ENCODE measurements around the gene COL18A1.
A peak's percentile ranks its signal among the peaks of the same experiment; 100 is the strongest.
"Not testable (repeated sequence)": the region's sequence is repeated elsewhere in the genome, so short reads cannot be mapped to it uniquely, and the experiment has no call there.

Gene COL18A1

DNA sequence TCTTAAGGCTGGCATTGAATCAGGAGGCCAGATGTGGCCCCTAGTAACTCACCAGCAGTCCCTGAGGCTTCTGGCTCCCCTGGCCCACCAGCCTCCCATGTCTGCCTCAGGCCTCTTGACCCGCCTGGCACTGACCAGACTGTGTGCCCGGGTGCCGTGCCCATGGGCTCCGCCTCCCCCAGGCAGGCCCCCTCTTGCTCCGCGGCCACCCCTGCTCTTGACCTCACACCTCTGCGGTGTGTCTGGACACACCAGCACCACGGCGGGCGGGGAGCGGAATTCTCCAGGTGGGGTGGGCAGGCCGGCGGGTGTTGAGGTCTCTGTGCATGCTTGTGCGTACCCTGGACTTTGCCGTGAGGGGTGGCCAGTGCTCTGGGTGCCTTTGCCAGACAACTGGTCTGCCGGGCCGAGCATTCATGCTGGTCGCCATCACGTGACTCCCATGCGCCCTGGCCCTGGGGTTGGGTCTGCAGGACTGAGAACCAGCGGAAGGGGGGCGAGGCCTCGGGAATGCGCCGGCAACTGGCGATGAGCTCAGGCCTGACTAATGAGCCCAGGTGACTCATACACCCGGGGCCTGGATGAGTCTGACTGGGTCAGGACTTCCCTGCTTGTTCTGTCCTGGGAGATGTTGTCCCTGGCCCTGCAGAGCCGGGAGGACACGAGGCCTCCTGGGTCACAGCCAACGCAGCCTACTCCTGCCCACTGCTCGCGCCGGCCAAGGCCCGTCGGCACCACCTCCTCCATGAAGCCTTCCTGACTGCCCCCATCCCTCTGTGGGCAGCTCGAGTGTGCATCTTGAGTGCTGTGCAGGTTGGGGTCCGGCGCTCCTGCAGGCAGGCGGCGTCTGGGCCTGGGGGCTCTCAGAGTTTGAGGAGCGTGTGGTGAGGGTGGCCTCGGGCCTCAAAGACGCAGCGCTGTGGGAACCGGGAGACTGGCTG, 22.6 kb downstream of the COL18A1 start:
- DNase-seq (ENCODE audit: low read depth), result no peak

DNA sequence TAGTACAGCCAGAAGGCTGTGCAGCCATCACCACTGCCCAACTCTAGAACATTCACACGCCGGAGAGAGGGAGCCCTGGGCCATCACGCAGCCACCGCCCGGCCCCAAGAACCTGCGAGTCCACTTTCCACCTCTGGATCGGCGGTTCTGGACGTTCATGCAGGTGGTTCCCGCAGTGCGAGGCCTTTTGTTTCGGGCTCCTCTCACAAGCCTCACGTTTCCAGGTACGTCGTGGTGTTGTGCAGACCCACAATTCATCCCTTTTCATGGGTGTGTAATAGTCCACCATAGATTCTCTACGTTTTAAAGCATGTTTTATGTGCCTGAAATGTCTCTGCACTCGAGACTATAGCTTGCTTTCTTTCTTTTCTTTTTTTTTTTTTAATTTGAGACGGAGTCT, 23.6 kb downstream of the COL18A1 start:
- no peak for DNase-seq (ENCODE audit: low read depth)

DNA sequence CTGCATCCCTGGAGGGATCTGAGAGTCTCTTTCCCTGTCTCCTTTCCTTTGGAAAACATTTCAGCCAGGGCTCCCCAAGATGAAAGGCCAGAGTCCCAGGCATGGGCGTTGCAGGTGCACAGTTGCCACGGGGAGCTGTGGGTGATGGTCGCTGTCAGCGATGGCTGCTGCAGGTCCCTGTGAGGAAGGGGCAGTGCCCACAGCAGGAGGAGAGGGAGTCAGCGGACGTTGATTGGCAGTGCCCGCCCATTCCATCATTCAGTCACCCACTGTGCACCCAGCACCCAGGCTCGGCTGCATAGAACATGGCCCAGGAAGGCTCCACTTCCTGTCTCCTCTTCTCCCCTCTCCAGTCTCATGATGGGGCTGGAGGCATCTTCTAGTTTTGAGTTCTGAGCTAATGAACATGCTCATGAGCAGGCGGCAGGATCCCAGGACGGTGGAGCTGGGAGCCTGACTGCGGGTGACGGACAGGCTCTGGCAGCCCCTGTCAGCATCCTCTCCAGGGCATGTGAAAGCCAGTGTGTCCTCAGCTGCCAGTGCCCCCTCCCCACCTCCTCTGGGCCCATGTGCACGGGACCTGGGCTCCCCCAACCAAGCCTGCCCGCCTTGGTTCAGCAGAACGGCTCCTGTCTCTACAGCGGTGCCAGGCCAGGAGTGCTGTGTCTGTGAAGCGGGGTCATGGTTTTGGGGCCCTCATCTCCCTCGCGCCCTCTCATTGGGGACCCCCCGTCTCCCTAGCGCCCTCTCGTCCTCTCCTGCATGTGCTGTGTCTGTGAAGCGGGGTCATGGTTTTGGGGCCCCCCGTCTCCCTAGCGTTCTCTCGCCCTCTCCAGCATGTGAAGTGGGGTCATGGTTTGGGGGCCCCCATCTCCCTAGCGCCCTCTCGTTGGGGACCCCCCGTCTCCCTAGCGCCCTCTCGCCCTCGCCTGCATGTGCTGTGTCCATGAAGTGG, 24.5 kb downstream of the COL18A1 start:
- no peak for DNase-seq (ENCODE audit: low read depth)

DNA sequence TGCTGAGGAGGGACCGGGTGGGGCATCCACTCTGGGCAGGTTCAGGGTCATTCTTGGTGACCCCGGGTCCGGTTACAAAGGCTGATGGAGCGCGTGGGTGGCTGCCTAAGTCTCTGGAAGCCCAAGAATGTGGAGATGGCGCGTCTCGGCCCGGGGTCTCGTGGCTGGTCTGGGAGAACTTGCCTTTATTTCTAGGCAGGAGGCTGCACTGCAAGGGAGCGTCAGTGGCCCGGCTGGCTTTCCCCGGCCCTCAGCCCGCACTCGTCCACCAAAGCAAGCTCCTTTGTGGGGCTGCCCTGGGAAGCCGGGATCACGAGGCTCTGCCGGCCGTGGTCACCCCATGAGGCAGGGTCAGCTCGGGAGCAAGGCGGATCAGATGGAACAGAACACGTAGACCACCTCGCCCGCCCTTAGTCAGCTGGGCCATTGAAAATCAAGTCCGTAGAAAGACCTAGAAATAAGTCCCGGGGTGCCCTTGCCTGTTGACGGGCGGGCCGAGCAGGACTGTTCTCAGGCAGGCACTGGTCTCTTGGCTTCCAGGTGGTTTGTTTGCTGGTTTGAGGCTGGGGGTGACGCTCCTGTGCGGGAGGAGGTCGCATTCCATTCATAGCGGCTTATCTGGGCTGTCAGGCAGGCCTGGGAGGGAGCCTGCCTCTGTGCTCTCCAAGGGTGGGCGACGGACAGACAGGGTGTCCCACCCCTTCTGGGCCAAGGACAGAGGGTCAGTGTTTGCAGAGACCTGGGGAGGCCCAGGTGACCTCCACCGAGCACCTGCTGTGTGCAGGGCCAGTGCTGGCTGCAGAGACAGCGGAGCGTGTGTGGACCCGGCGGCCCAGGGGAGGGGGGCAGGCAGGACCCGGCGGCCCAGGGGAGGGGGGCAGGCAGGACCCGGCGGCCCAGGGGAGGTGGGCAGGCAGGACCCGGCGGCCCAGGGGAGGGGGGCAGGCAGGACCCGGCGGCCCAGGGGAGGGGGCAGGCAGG, 25.8 kb downstream of the COL18A1 start:
- no peak for DNase-seq (ENCODE audit: low read depth)

DNA sequence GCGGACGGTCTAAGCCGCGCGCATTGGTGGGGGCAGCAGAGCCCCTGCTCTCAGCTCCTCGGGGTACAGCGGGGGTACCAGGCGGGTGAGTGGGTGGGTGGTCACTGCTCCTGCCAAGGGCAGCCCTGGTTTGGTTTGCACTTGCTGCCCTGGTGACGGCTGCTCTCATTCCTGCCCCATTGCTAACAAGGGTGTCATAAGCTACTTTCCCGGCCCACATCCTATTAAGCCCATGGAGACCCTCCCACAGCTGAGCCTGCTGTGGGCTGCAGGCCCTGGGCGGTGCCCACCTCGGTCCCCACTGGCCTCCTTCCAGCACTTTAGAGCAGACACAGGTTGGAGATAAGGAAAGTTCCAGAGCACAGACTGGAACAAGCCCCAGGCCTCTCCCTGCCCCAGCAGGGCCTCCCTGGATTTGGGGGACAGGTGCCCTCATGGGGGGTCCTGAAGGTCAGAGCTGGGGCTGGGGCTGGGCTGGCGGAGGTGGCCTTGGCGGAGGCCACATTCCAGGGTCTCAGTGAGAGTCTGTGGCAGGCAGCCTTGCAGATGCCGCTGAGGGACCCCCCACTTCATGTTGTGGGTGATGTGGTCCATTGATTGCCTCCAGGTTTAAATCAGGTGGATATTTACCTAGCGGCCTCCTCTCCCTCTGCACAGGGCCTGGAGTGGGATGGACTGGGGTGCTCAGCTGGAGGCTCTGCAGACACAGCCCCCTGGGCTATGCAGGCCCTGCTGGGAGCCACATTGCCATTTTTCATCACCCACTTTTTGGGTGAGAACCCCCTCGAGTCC, 27.0 kb downstream of the COL18A1 start:
- DNase-seq (ENCODE audit: low read depth), result no peak

DNA sequence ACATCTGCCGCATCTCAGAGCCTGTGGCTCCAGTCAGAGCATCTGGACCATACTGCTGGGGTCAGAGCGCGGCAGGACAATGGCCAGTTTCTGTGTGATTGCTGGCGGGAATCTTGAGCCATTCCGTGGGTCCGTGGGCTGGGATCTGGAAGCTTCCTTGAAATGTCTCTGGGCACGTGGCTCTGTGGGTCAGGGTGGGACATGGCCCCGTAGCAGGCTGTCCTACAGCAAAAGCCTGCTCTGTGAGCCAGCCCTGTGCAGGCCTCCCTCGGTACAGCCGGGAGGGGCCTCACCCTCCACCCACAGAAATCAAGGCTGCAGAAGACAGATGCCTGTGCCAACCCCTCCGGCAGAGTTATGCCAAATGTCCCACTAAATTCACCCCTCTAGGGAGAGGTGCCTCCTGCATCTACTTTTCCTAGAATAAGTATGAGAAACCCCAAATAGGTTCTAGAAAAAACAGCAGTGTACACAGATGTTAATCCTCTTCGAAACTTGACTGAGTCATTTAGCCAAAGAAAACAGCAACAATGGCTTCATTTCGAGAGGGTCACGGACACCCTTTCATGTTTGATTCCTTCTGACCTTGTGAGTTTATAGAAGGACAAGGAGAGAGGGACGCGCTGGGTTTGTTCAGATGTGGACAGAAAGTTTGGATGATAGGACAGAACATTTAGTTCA, 27.8 kb downstream of the COL18A1 start:
- no peak for DNase-seq (ENCODE audit: low read depth)

DNA sequence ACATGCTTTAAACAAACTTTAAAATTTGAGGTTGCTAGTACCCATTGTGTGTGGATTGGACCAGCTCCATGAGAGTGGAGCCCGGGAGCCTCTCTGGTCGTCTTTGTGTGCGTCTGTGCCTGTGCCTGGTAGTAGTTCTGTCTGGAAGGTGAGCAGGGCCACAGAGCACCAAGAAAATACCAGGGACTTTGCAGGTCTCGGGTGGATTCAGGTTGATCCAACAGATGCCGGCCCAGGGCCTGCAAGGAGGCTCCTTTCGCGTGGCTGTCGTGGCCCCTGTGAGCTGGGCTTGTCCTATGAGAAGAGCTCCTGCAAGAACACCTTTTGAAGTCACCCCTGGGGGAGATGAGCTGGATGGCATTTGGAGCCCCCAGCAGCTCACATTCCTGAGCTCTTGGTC, 28.3 kb downstream of the COL18A1 start:
- no peak for DNase-seq (ENCODE audit: low read depth)

DNA sequence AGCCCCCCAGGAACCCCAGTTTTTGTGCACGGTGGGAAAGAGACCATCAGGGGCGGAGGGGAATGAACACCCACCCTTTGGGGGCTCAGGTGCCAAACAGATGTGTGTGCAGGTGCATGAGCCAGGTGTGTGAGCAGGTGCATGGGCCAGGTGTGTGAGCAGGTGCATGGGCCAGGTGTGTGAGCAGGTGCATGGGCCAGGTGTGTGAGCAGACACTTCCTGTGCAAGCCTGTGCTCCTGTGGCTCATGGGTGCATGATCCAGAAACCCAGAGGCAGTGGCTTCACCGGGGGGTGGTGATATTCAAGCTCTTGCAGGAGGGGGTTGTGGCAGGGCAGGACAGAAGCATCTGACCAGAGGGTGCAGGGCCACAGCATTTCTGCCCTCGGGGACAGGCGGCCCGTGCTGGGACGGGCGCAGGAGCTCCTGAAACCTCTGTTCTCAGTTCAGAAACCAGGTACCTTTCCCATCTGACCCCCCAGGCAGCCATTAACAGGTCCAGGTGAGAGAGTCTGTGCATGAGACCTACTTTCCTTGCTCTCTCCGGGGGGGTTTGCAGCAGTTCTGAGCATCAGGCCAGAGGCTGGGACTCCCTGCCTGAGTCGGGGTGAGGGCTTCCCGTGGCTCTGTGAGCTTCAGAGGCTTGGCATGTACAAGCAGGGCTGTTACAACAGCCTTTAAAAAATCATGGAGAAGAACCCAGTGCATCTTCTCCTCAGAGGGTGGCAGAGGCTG, 29.1 kb downstream of the COL18A1 start:
- DNase-seq (ENCODE audit: low read depth), result no peak

DNA sequence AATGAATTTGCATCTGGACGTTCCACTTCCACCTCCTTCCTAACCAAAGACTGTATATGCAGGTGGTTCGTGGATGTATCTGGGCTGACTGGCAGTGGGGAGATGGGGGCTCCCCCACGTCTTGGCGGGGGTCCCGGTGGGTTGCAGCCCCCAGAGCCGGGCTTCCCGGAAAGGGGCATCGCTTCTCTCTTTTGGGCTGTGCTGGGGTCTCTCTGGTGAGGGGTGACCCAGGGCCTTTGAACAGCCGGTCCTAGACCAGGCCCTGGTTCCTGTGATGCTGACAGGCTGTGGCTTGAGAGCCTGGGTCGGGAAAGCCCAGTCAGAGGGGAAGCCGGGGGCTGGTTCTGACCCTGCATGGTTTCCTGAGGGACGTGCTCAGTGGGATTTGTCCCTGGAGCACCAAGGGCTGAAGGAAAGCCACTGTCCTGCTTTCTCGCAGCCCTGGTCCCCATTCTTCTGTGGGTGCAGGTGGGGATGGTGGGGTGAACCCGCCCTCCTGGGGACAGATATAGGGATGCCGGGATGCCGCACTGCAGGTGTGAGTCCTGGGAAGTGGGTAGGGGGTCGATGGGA, 29.8 kb downstream of the COL18A1 start:
- no peak for DNase-seq (ENCODE audit: low read depth)

DNA sequence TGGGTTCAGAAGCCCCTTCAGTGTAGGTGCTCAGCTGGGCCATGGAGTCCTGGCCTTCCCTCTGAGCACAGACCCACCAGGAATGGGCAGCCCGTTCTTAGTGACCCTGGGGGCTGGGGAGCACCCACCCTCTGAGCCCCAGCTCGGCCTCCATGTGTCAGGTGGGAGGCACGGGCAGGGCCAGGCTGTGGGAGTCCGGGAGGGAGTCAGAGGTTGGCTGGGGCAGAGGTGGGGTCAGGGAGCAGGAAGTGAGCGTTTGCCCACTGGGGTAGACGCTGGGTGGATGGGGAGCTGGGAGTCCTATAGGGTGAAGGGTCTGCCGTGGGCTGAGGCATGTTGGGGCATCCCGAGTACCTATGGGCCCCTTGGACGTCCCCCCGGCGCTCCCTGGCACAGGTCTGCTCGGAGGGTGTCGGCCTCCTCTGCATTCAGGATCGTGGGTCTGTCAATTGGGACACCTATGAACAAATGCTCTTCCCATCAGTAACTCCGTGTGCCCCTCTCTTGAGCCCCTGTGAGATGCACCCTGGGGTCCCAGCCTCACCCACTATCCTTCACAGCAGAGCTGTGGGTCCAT, 30.5 kb downstream of the COL18A1 start:
- no peak for DNase-seq (ENCODE audit: low read depth)

DNA sequence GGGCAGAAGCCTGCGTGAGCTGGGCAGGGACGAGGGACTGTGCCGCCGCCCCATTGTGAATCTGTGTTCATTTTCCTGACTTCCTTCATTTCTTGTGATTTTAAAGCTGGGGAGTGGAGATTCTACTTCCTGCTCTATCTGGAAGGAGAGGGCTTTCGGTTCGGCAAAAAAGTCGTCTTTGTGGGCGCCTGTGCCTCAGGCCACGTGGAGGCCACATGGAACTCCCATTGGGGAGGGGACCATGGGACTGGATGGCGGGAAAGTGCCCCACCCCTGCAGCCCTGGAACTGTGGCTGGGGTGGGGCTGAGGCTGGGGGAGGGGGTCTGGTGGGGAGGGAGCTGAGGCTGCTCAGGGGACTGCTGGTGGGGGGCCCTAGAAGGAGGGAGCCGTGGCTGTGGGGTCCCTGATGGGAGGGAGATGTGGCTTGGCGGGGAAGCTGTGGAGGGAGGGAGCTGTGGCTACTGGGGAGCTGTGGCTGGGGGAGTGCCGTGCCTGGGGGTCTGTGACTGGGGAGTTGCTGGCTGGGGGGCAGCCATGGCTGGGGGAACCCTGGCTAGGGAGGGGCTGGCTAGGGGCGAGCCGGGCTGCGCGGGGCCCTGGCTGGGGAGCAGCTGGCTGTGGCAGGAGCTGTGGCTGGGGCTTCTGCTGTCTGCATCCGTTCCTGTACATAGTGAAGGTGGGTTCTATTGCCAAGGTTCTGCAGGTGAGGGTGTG, 31.5 kb downstream of the COL18A1 start:
- DNase-seq (ENCODE audit: low read depth), result no peak

DNA sequence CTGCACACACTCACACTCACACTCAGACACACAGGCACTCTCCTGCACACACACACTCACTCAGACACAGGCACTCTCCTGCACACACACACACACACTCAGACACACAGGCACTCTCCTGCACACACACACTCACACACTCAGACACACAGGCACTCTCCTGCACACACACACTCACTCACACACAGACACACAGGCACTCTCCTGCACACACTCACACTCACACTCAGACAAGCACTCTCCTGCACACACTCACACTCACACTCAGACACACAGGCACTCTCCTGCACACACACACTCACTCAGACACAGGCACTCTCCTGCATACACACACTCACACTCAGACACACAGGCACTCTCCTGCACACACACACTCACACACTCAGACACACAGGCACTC, 32.9 kb downstream of the COL18A1 start:
- DNase-seq (ENCODE audit: low read depth), result not testable (repeated sequence)

DNA sequence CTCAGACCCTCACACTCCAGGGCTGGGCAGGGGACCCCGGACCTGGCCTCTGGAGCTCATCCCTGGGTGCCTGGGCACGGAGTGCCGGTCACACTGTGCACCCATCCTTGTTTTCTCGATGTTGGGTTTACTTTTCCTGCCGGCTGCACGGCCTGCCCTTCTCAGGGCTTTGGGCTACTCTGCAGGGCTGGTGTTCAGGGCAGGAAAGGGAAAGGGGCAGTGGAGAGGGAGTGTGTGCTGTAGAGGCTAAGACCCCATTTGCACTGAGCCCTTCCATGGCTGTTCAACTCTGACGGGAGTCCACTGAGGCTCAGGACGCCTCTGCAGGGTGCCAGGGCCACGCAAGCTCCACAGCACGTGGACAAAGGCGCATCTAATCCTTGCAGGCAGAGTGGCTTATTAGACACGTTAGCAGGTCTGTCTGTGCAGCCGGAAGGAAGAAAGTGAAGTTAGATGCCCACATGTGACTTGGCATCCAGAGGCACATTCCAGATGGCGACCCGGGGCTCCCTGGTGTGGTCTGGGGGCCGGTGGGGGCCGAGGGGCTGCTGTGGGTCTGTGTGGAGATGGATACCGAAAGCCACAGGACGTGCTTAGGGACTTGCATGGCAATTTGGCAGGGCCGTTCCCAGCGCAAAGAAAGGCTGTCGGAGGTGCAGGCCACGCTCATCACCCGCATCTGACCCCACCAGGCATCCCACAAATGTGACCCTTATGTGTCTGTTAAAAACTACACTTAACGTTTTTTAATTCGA, 33.6 kb downstream of the COL18A1 start:
- DNase-seq (ENCODE audit: low read depth), result no peak

DNA sequence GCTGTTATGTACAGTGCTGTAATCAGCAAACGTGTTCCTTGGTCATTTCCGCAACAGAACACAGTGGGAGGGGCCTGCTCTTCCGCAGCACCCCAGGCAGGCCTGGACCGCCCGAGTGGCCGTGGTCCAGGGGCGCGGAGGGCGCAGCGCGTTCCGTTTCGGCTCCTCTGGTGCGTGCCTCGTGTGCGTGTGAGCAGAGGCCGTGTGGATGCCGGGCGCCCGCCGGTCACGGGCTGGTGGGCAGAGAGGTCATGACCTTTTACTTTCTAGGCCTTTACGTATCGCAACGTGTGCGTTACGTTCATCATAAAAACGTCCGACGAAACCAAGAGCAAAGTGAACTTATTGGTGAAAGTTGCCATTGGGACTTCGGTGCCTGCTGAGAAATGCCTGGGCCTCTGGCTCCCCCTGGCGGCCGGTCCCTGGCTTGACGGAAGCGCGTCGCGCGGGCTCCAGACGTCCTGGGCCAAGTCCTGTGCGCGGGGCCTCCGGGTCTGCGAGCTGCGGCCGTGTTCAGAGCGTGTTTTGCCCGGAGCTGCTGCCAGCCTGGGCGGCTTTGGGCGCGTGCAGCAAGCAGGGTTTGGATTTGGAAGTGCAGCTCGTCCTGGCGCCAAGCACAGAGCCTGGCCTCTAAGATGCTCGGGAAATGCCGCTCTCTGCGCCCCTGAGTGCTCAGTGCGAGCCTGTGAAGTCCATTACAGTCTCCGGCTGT, 34.4 kb downstream of the COL18A1 start:
- peak; percentile 78 for DNase-seq (ENCODE audit: low read depth)

DNA sequence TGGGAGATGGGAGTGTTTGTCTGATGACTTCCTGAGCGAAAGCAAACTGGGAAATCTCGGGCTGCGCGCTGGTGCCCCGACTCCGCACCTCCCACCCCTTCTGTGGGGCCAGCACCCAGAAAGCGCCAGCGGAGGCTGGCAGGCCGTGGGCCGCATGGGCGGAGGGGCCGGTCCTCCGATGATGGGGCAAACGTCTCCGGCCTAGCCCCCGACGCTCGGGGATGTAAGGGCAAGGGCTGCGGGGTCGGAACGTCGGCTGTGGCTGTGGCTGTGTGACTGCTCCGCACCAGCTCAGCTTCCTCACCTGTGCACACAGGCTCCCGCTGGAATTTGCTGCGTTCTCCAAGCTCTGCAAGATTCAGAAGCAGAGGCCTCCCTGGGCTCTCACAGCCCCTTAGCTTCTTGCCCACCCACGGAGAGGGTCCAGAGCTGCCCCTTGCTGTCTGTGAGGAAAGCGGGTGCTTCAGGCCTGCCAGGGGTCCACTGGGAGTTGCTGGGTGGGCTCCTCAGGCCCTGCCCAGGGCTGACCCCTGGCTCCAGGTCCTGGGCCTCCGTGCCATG, 35.0 kb downstream of the COL18A1 start:
- DNase-seq (ENCODE audit: low read depth), result no peak

DNA sequence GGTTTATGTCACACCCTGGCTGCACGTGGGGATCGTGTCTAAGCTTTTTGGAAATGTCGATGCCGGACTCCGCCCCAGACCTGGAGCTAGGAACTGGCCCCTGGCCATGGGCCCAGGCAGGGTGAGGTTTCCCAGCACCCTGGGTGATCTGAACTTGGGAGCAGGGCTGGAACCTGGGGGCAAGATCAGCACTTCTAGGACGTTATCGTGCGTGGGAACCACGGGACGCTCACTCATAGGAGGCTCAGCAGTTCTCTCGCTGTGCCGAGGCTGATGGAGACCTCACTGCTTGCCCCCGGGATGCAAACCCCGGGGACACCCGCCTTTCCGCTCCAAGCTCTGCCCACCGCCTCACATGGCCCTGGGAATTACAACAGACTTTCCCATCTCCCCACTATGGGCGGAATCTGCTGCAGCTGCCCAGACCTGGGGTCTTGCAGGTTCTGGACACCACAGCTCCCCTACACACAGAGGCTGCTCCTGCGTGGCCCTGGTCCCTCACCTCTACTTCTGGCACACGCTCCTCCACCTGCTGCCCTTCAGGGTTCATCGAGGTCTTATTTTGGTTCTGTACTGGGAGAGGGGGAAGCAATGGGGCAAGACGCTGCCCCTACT, 35.9 kb downstream of the COL18A1 start:
- no peak for DNase-seq (ENCODE audit: low read depth)

Measured in activated T-helper 9 cell treated with anti-CD3 and anti-CD28 coated beads, Interleukin-2, amount 50 U/mL, for 16 hours (primary cell).